Measurements from ENCODE around the gene AQP12B. TPM values are rescaled to one million over a fixed set of nuclear protein-coding genes. Genes with fewer than 3 reads are reported as not detected.

AQP12B gene
- total RNA-seq, 1 experiment from 2014 or later = not detected

GRCh38 chr2:240717181-240717641, 34.5 kb upstream of the AQP12B start:
- BruUV-seq (replicated peaks) = no TSS peak
- CTCF ChIA-PET = no interaction called here
- peaks cover 63% of the 10 kb centered on the region for H3K36me3 Mint-ChIP-seq (ENCODE audit: insufficient read depth, unreplicated experiment)
- DNase-seq = no peak
- intact Hi-C loops (cut with micrococcal nuclease; ENCODE audit: unreplicated experiment) = no loop called here
- TF ChIP-seq CTCF (IDR thresholded peaks at IDR 0.05; ENCODE audit: unreplicated experiment) = no peak
- no peaks in the 10 kb centered on the region for H3K4me1 Mint-ChIP-seq (ENCODE audit: low read depth, unreplicated experiment)
- H3K9me3 Mint-ChIP-seq (ENCODE audit: low read depth, unreplicated experiment) = no peaks in the 10 kb centered on the region
- peaks cover 13% of the 10 kb centered on the region for H3K27me3 Mint-ChIP-seq (ENCODE audit: unreplicated experiment)
- H3K4me3 Mint-ChIP-seq (ENCODE audit: low read depth, unreplicated experiment) = no peak overlapping the region
- H3K27ac Mint-ChIP-seq (ENCODE audit: unreplicated experiment) = no peak overlapping the region

GRCh38 chr2:240716130-240716798, 33.6 kb upstream of the AQP12B start:
- TSS peak; percentile 32 for BruUV-seq (replicated peaks)

DNA sequence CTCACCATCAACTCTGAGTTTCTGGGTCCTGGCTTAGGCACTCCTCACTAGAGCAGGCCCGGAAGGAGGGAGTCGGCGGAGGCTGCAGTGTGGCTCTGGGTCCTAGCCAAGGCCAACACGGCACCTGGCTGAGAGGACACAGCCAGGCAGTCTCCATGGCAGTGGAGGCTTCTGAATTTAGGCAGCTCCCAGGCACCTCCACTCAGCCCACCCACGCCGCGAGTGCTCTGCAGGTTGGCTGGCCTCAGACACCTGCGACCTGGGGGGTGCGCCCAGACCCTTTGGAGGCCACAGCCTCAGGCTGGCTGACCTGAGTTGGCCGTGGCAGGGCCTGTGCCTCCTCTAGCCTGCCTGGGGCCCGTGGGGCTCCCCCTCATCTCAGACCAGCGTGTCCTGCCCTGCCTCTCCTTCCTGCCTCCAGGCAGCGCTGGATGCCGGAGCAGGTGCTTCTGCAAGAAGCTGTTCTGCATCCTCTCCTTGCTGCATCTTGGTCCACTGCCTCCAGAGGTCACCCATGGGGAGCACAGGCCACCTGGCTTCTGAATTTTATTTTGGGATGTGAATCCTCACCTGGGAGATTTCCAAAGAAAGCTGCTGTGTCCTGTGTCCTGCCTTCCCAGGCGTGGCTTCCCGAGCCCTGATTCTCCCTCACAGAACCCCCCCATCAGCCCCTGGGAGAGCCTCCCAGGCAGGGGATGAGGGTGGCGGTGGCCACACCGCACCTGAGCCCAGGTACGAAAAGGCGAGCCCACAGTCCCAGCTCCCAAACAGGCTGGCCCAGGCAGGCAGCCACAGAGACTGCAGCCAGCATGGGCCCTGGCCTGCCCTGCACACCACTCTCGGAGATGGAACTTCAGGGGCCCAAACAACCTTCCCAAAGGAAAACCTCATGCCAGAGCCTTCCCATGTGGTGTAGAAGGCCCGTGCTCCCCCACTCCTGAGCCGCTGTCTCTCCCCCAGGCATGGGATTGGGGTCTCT, 32.4 kb upstream of the AQP12B start:
- peaks cover 55% of the 10 kb centered on the region for H3K36me3 Mint-ChIP-seq (ENCODE audit: insufficient read depth, unreplicated experiment)
- no peak for DNase-seq
- H3K9me3 Mint-ChIP-seq (ENCODE audit: low read depth, unreplicated experiment) = no peaks in the 10 kb centered on the region
- no peak overlapping the region for H3K4me3 Mint-ChIP-seq (ENCODE audit: low read depth, unreplicated experiment)
- TF ChIP-seq CTCF (IDR thresholded peaks at IDR 0.05; ENCODE audit: unreplicated experiment) = no peak
- H3K27me3 Mint-ChIP-seq (ENCODE audit: unreplicated experiment) = peaks cover 13% of the 10 kb centered on the region
- intact Hi-C loops (cut with micrococcal nuclease; ENCODE audit: unreplicated experiment) = loop anchor here (5.0 kb wide), 1 partner anchor 198 kb away; no protein-coding TSS in a partner anchor
- CTCF ChIA-PET = no interaction called here
- no TSS peak for BruUV-seq (replicated peaks)
- H3K4me1 Mint-ChIP-seq (ENCODE audit: low read depth, unreplicated experiment) = no peaks in the 10 kb centered on the region
- peak overlapping the region; percentile 44 for H3K27ac Mint-ChIP-seq (ENCODE audit: unreplicated experiment)

More at GRCh38 chr2:240716130-240716798, 33.6 kb upstream of the AQP12B start:
- CTCF ChIA-PET = no interaction called here
- Mint-ChIP-seq H3K9me3 (ENCODE audit: low read depth, unreplicated experiment) (no peaks in the 10 kb centered on the region), H3K4me1 (ENCODE audit: low read depth, unreplicated experiment) (no peaks in the 10 kb centered on the region), H3K36me3 (ENCODE audit: insufficient read depth, unreplicated experiment) (peaks cover 63% of the 10 kb centered on the region), H3K4me3 (ENCODE audit: low read depth, unreplicated experiment) (no peak overlapping the region), H3K27ac (ENCODE audit: unreplicated experiment) (no peak overlapping the region), H3K27me3 (ENCODE audit: unreplicated experiment) (peaks cover 13% of the 10 kb centered on the region)
- no peak for TF ChIP-seq CTCF (IDR thresholded peaks at IDR 0.05; ENCODE audit: unreplicated experiment)
- intact Hi-C loops (cut with micrococcal nuclease; ENCODE audit: unreplicated experiment) = no loop called here
- no peak for DNase-seq

DNA sequence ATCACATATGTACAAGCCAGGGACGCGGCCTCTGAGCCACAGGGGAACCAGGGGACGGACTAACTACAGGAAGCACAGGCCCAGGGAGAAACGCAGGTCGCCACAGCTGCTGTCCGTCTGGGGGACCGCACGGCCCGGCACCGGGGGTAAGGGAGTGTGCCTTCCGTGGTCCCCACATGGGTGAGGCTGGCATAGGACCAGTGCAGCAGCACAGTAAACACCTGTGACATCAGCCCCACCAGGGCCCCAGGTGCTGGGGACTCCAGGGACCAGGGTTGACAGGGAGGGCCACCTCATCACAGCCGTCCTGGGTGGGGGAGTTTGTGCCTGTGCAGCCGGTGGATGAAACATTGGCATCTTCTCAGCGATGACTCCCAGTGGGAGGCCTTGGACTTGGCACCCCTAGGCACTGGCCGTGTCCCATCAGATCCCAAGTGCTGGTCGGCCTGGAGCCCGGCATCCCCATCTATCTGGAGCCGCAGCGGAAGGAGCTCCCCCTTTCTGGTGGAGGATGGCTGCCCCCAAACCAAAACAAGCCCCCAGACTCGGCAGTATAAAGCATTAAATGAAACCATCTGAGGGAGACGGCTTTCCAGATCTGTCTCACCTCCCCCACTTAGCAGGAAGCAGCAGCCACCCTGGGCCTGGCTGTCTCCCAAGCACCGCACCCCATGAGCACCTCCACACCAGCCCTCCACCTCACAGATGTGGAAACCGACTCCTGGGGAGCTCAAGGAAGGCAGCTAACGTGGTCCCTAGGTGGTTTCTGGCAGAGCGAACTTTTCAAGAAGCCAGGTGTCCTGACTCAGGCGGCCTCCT, 31.5 kb upstream of the AQP12B start:
- Mint-ChIP-seq H3K27me3 (ENCODE audit: unreplicated experiment) (peaks cover 17% of the 10 kb centered on the region), H3K9me3 (ENCODE audit: low read depth, unreplicated experiment) (no peaks in the 10 kb centered on the region), H3K4me3 (ENCODE audit: low read depth, unreplicated experiment) (no peak overlapping the region), H3K27ac (ENCODE audit: unreplicated experiment) (peak overlapping the region; percentile 48), H3K4me1 (ENCODE audit: low read depth, unreplicated experiment) (no peaks in the 10 kb centered on the region), H3K36me3 (ENCODE audit: insufficient read depth, unreplicated experiment) (peaks cover 50% of the 10 kb centered on the region)
- intact Hi-C loops (cut with micrococcal nuclease; ENCODE audit: unreplicated experiment) = loop anchor here (5.0 kb wide), 1 partner anchor 197 kb away; no protein-coding TSS in a partner anchor
- DNase-seq = no peak
- no peak for TF ChIP-seq CTCF (IDR thresholded peaks at IDR 0.05; ENCODE audit: unreplicated experiment)
- CTCF ChIA-PET = no interaction called here
- TSS peak; percentile 34 for BruUV-seq (replicated peaks)

Measured in Calu3 (cell line).